Naive thymus-derived CD8-positive, alpha-beta T cell (primary cell): ENCODE measurements around the gene CD83. TPM values are rescaled to one million over a fixed set of nuclear protein-coding genes. Genes with fewer than 3 reads are reported as not detected.
A peak's percentile ranks its signal among the peaks of the same experiment; 100 is the strongest.
"Not testable (repeated sequence)": the region's sequence is repeated elsewhere in the genome, so short reads cannot be mapped to it uniquely, and the experiment has no call there.

ENCODE experiments used
- ATAC-seq, 2 donors: fragments of 150-1000 bp; cut with Tn5 transposase in 1 of 2; sonication (Bioruptor Pico), chemical (Tn5 transposase) in 1 of 2; 1 replicate in 1 of 2; 2 replicates in 1 of 2; pipeline ENCODE4 v1.10.0; 2021; ENCODE audit warnings: mild to moderate bottlenecking in 2 of 2, moderate library complexity in 2 of 2
- POLR2A ChIA-PET: fragments of 350-600 bp; sonication (Branson Sonifier 250); formaldehyde crosslinking; loops from one replicate; lab custom pipeline; 2021; ENCODE audit warnings: antibody characterized with exemption; lab: Charles Lee
- DNase-seq, 10 donors: peaks; one replicate each; pipeline versions ENCODE4 v3.0.0 to v3.0.0-alpha.2; 2020 to 2022
- H3K27ac Mint-ChIP-seq, 10 donors: one replicate each; pipeline ENCODE4 v1.8.0; 2020 to 2022; ENCODE audit warnings: mild to moderate bottlenecking in 10 of 10, mixed read lengths in 10 of 10, moderate library complexity in 4 of 10, inconsistent platforms in 1 of 10
- H3K27me3 Mint-ChIP-seq, 5 donors: one replicate each; pipeline ENCODE4 v1.8.0; 2021 to 2022; ENCODE audit warnings: mixed read lengths in 5 of 5
- H3K36me3 Mint-ChIP-seq, 3 donors: one replicate each; pipeline ENCODE4 v1.8.0; 2020 to 2022; ENCODE audit warnings: mixed read lengths in 3 of 3, mild to moderate bottlenecking in 2 of 3, inconsistent platforms in 1 of 3
- H3K4me1 Mint-ChIP-seq, 4 donors: one replicate each; pipeline ENCODE4 v1.8.0; 2021 to 2022; ENCODE audit warnings: mixed read lengths in 4 of 4
- H3K4me3 Mint-ChIP-seq, 10 donors: one replicate each; pipeline ENCODE4 v1.8.0; 2020 to 2022; ENCODE audit warnings: mild to moderate bottlenecking in 10 of 10, mixed read lengths in 10 of 10, moderate library complexity in 6 of 10, inconsistent platforms in 1 of 10
- H3K9me3 Mint-ChIP-seq, 9 donors: one replicate each; pipeline ENCODE4 v1.8.0; 2020 to 2022; ENCODE audit warnings: mixed read lengths in 9 of 9, mild to moderate bottlenecking in 3 of 9, inconsistent platforms in 1 of 9, moderate library complexity in 1 of 9
- polyA plus RNA-seq, 3 donors: library from polyadenylated mRNA; unstranded; fragments of 300-500 nt; fragmentation: Illumina TruSeq; gene quantifications; one replicate each; pipeline ENCODE4 v1.2.3, GENCODE V29; 2021
- total RNA-seq, 8 experiments: library from RNA in 2 of 8; stranded (reverse) in 2 of 8; gene quantifications; one replicate each; pipeline ENCODE4 v1.2.3 and lab custom pipeline; 2021 to 2026

The CD83 gene, protein sequence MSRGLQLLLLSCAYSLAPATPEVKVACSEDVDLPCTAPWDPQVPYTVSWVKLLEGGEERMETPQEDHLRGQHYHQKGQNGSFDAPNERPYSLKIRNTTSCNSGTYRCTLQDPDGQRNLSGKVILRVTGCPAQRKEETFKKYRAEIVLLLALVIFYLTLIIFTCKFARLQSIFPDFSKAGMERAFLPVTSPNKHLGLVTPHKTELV
- 10 to 100 TPM; 10.3 to 10.4 TPM for total RNA-seq
- 1 to 10 TPM; 1.6 to 2.9 (median 1.8) TPM for polyA plus RNA-seq
- total RNA-seq (lab: John Stamatoyannopoulos, UW), result 8.5 to 116 (median 38.1) reads per million in 6 experiments

DNA sequence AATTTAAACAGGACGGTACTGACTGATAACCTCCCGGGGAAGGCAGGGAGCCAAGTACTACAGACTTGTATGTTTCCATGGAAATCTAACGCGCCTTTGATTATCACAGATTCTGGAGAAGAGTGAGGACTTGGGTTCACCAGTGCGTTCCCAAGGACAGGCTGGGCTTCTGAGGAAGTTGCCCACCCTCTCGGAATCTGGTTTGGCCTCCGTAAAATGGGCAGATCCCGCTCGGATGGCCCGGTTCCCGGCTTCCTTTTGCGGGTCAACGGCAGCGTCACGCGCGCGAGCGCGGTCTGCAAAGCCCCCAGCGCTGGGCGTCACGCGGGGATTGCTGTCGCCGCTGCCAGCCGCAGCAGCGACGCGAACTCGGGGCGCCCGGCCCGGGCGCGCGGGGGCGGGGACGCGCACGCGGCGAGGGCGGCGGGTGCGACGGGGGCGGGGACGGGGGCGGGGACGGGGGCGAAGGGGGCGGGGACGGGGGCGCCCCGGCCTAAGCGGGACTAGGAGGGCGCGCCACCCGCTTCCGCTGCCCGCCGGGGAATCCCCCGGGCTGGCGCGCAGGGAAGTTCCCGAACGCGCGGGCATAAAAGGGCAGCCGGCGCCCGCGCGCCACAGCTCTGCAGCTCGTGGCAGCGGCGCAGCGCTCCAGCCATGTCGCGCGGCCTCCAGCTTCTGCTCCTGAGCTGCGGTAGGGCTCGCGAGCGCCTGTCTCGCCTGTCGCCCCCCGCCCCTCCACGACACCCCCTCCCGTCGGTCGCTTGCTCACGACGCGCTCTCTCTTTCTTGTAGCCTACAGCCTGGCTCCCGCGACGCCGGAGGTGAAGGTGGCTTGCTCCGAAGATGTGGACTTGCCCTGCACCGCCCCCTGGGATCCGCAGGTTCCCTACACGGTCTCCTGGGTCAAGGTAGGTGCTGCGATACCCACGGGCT, at the start of gene CD83:
CD83 (plus strand) TSS at position 615 of the 933 bp plus-strand sequence; CDS start at position 655, 40 bp downstream.
- H3K36me3 Mint-ChIP-seq, result no peaks in the 10 kb centered on the region
- DNase-seq, result peak; percentile 76 to 91 (median 85)
- no peaks in the 10 kb centered on the region for H3K9me3 Mint-ChIP-seq
- peaks cover 14 to 41% (median 23%) of the 10 kb centered on the region in 4 donors for H3K4me1 Mint-ChIP-seq
- POLR2A ChIA-PET, result interaction anchor here (1.6 kb wide), 1 partner anchor 12 kb away, joined by 5 read pairs; no protein-coding TSS in a partner anchor
- H3K27ac Mint-ChIP-seq, result peak within 1 kb of the TSS; percentile 88 to 97 (median 94)
- ATAC-seq, result peak; percentile 92 to 96
- peak within 1 kb of the TSS; percentile 88 to 96 (median 93) for H3K4me3 Mint-ChIP-seq
- H3K27me3 Mint-ChIP-seq, result no peaks in the 10 kb centered on the region

- Mint-ChIP-seq H3K27ac (peak overlapping the region in 1 of 10 donors; percentile 4), H3K36me3 (no peaks in the 10 kb centered on the region), H3K4me3 (no peak overlapping the region), H3K9me3 (no peaks in the 10 kb centered on the region), H3K27me3 (peaks cover 0 to 18% (median 4%) of the 10 kb centered on the region in 5 donors), H3K4me1 (peaks cover 0 to 11% (median under 1%) of the 10 kb centered on the region in 4 donors)
- no peak for DNase-seq
- POLR2A ChIA-PET, result no interaction called here
- ATAC-seq, result no peak
Observed at GRCh38 chr6:14068133-14068532, 49.4 kb upstream of the CD83 start.

DNA sequence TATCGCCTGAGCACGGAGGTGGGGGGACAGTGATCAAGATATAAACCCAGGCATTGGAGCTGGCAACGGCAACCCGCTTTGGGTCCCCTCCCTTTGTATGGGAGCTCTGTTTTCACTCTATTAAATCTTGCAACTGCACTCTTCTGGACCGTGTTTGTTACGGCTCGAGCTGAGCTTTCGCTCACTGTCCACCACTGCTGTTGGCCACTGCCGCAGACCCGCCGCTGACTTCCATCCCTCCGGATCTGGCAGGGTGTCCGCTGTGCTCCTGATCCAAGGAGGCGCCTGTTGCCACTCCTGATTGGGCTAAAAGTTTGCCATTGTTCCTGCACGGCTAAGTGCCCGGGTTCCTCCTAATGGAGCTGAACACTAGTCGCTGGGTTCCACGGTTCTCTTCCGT, 48.9 kb upstream of the CD83 start:
- Mint-ChIP-seq H3K9me3 (no peaks in the 10 kb centered on the region), H3K27ac (no peak overlapping the region), H3K4me3 (no peak overlapping the region), H3K36me3 (no peaks in the 10 kb centered on the region), H3K27me3 (peaks cover 0 to 17% (median 4%) of the 10 kb centered on the region in 5 donors), H3K4me1 (peaks cover 0 to 13% (median 3%) of the 10 kb centered on the region in 4 donors)
- DNase-seq, result no peak
- POLR2A ChIA-PET, result no interaction called here
- ATAC-seq, result no peak

DNA sequence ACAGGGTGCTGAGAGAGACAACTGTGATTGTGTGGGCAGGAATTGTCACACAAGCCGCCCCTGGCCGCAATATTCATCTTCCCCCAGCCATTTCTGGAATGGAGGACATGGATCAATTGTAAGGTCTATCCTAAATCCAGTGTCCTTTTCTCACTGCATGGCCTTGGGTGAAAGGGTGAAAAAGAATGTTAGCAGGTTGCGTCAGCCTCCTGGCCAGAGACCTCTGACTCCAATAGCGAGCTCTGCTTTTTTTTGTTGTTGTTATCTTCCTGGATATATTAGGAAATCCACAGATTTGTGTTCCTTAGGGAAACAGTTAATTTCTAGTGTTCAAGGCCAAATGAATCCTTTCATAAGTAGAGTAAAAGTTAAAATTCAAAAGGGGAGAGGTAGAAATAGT, 47.1 kb upstream of the CD83 start:
- H3K4me1 Mint-ChIP-seq, result peaks cover 12 to 29% (median 20%) of the 10 kb centered on the region in 4 donors
- H3K4me3 Mint-ChIP-seq, result no peak overlapping the region
- DNase-seq (no peak), ATAC-seq (no peak)
- no peak overlapping the region for H3K27ac Mint-ChIP-seq
- POLR2A ChIA-PET, result no interaction called here
- H3K36me3 Mint-ChIP-seq, result no peaks in the 10 kb centered on the region
- no peaks in the 10 kb centered on the region for H3K9me3 Mint-ChIP-seq
- peaks cover 0 to 17% (median 0%) of the 10 kb centered on the region in 5 donors for H3K27me3 Mint-ChIP-seq

DNA sequence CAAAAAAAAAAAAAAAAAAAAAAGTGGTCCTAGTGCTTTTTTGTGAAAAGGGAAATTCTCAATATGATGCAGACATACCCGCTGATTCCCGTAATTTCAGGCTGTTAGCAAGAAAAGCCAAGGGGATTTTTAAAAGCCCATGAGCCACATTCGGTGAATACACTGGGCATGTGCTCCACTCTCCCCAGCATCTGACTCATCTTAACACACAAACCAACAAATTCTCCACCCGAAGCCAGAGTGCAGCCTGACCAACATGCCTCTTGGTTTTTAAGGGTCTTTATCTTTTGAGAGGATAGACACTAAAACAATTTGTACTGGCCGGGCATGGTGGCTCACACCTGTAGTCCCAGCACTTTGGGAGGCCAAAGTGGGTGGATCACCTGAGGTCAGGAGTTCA, 45.5 kb upstream of the CD83 start:
- H3K9me3 Mint-ChIP-seq, result no peaks in the 10 kb centered on the region
- DNase-seq, result no peak
- H3K4me3 Mint-ChIP-seq, result no peak overlapping the region
- no peaks in the 10 kb centered on the region for H3K36me3 Mint-ChIP-seq
- peaks cover 11 to 34% (median 21%) of the 10 kb centered on the region in 4 donors for H3K4me1 Mint-ChIP-seq
- H3K27me3 Mint-ChIP-seq, result peaks cover 0 to 11% (median 0%) of the 10 kb centered on the region in 5 donors
- no peak overlapping the region for H3K27ac Mint-ChIP-seq
- POLR2A ChIA-PET, result interaction anchor here (0.6 kb wide), 1 partner anchor 1005 kb away, joined by 3 read pairs; no protein-coding TSS in a partner anchor
- ATAC-seq, result no peak

- peaks cover 13 to 32% (median 22%) of the 10 kb centered on the region in 4 donors for H3K4me1 Mint-ChIP-seq
- POLR2A ChIA-PET, result interaction anchor here (0.7 to 1.4 kb wide), 2 partner anchors 10 to 877 kb away, joined by 3 read pairs; no protein-coding TSS in a partner anchor
- H3K36me3 Mint-ChIP-seq, H3K9me3 Mint-ChIP-seq, ATAC-seq, DNase-seq, H3K27me3 Mint-ChIP-seq: not testable (repeated sequence)
- peak overlapping the region in 9 of 10 donors; percentile 8 to 97 (median 87) for H3K27ac Mint-ChIP-seq
- peak overlapping the region in 6 of 10 donors; percentile 9 to 35 (median 24) for H3K4me3 Mint-ChIP-seq
Observed at GRCh38 chr6:14073561-14074354, 43.8 kb upstream of the CD83 start.

DNA sequence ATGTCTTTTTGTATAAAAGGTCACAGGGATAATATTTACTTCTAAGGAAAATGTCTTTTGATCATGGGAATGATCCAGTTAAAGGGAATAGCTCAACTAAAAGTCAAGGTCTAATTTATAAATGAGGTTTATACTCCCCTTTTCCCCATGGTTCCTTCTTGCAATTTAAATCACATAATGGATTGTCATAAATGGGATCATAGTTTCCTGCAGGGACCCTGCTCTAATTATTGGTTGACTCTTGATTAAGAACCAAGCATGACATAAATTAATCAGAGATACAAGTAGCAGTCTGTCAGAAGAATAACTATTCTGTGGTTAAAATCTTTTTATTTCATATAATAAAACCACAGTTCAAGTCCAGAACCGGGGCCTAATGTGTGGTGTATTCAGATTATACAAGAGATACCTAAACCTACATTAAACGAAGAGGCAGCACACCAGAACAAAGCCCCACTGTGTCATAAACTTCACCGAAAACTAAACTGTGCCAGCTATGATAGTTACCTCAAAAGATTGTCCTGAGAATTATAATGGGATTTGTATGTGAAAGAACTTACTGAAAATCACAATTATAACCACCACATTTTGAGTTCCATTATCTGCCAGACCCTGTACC, 43.0 kb upstream of the CD83 start:
- peak; percentile 33 to 41 for ATAC-seq
- DNase-seq, result peak in 1 of 10 donors; percentile 3
- peaks cover 13 to 36% (median 22%) of the 10 kb centered on the region in 4 donors for H3K4me1 Mint-ChIP-seq
- no peaks in the 10 kb centered on the region for H3K36me3 Mint-ChIP-seq
- H3K27me3 Mint-ChIP-seq, result no peaks in the 10 kb centered on the region
- peak overlapping the region; percentile 87 to 97 (median 94) for H3K27ac Mint-ChIP-seq
- no peaks in the 10 kb centered on the region for H3K9me3 Mint-ChIP-seq
- POLR2A ChIA-PET, result interaction anchor here (0.5 to 1.4 kb wide), 4 partner anchors 9 to 878 kb away, joined by 3 to 4 read pairs (median 3); no protein-coding TSS in a partner anchor
- H3K4me3 Mint-ChIP-seq, result peak overlapping the region; percentile 70 to 89 (median 84)

DNA sequence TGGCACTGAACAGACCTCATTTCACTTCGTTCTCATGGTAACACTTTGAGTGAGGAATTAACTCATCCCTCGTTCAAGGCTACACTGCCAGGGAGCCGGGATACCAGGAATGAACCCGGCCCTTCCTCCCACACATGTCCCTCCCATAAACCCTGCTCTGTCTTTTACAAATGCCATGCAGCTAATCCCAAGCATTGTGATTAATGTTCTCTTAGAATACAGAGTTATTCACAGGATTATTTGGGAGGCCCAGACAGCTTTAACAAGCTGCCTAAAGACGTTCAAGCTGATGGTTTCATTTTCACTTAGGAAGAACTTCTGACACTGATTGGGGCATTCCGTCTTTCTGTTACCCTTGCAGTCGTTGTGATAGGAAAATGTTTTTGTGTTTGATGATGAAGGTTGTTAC, 42.5 kb upstream of the CD83 start:
- POLR2A ChIA-PET, result interaction anchor here (0.5 to 1.4 kb wide), 3 partner anchors 8 to 741 kb away, joined by 3 to 4 read pairs (median 3); no protein-coding TSS in a partner anchor
- DNase-seq (peak in 6 of 10 donors; percentile 7 to 62 (median 37)), ATAC-seq (peak; percentile 96 to 97)
- Mint-ChIP-seq H3K27me3 (no peaks in the 10 kb centered on the region), H3K27ac (peak overlapping the region; percentile 87 to 97 (median 94)), H3K9me3 (no peaks in the 10 kb centered on the region), H3K4me3 (peak overlapping the region; percentile 70 to 89 (median 84)), H3K4me1 (peaks cover 13 to 37% (median 22%) of the 10 kb centered on the region in 4 donors), H3K36me3 (no peaks in the 10 kb centered on the region)

GRCh38 chr6:14077193-14077867, 40.2 kb upstream of the CD83 start:
- no peak for ATAC-seq
- no peak overlapping the region for H3K27ac Mint-ChIP-seq
- POLR2A ChIA-PET, result no interaction called here
- no peak for DNase-seq
- H3K9me3 Mint-ChIP-seq, result no peaks in the 10 kb centered on the region
- H3K27me3 Mint-ChIP-seq, result no peaks in the 10 kb centered on the region
- H3K4me1 Mint-ChIP-seq, result peaks cover 13 to 43% (median 22%) of the 10 kb centered on the region in 4 donors
- no peaks in the 10 kb centered on the region for H3K36me3 Mint-ChIP-seq
- no peak overlapping the region for H3K4me3 Mint-ChIP-seq

DNA sequence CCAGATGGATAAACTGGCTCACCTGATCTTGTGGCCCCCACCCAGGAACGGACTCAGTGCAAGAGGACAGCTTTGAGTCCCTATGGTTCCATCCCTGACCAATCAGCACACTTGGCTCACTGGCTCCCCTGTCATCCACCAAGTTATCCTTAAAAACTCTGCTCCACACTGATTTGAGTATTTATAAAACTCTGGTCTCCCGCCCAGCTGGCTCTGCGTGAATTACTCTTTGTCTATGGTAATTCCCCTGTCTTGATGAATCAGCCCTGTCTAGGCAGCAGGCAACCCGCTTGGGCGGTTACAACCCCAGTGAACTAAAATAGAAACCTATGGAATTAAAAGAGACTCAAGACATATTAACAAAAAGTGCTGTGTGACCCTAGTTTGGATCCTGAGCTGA, 38.1 kb upstream of the CD83 start:
- no peak for DNase-seq
- peaks cover 10 to 35% (median 13%) of the 10 kb centered on the region in 4 donors for H3K4me1 Mint-ChIP-seq
- H3K36me3 Mint-ChIP-seq, result no peaks in the 10 kb centered on the region
- H3K4me3 Mint-ChIP-seq, result no peak overlapping the region
- no peak overlapping the region for H3K27ac Mint-ChIP-seq
- no peaks in the 10 kb centered on the region for H3K9me3 Mint-ChIP-seq
- H3K27me3 Mint-ChIP-seq, result no peaks in the 10 kb centered on the region
- POLR2A ChIA-PET, result no interaction called here
- ATAC-seq, result no peak

GRCh38 chr6:14079971-14080370, 37.6 kb upstream of the CD83 start:
- POLR2A ChIA-PET, result interaction anchor here (0.6 kb wide), 1 partner anchor 357 kb away, joined by 3 read pairs; no protein-coding TSS in a partner anchor
- no peaks in the 10 kb centered on the region for H3K9me3 Mint-ChIP-seq
- DNase-seq, result no peak
- H3K27ac Mint-ChIP-seq, result no peak overlapping the region
- no peaks in the 10 kb centered on the region for H3K27me3 Mint-ChIP-seq
- no peak overlapping the region for H3K4me3 Mint-ChIP-seq
- no peaks in the 10 kb centered on the region for H3K36me3 Mint-ChIP-seq
- ATAC-seq, result no peak
- peaks cover 6 to 32% (median 8%) of the 10 kb centered on the region in 4 donors for H3K4me1 Mint-ChIP-seq
